HCT116 (cell line): ENCODE data around the gene NOS2.

ENCODE experiments used
- EZH2 ChIP-seq: fragments of 200-600 bp; sonication (generic); IDR thresholded peaks from 2 replicates; pipeline ENCODE4 v1.6.1; 2017; ENCODE audit warnings: antibody characterized with exemption, mixed run types
- EZH2phosphoT487 ChIP-seq: fragments of 200-600 bp; IDR thresholded peaks from 2 replicates; pipeline ENCODE4 v1.6.1; 2018; ENCODE audit warnings: antibody characterized with exemption, borderline replicate concordance
- TCF7L2 ChIP-seq: IDR thresholded peaks from 2 replicates; pipeline ENCODE4 v1.7.0; 2011; ENCODE audit warnings: borderline replicate concordance, inconsistent platforms; ENCODE audit not compliant: insufficient read depth, insufficient read length; ENCODE audit errors: extremely low read depth
- ZNF274 ChIP-seq: fragments of 200-500 bp; sonication (Bioruptor generic); IDR thresholded peaks from 2 replicates; pipeline ENCODE4 v1.6.1; 2014; ENCODE audit warnings: mild to moderate bottlenecking, low read depth, low read length, inconsistent platforms
- TF ChIP-seq, protein P1 (sequence below), 3 experiments: fragments of 200-600 bp in 1 of 3; sonication (generic) in 1 of 3; IDR thresholded peaks in 2 of 3; conservative IDR thresholded peaks in 1 of 3; 2 replicates each; pipeline ENCODE4 v1.5.1; 2012 to 2017; ENCODE audit warnings: low read depth in 2 of 3, low read length in 2 of 3, antibody characterized with exemption in 1 of 3, borderline replicate concordance in 1 of 3, control low read depth in 1 of 3, mild to moderate bottlenecking in 1 of 3, mixed read lengths in 1 of 3, mixed run types in 1 of 3, moderate library complexity in 1 of 3; ENCODE audit not compliant: insufficient read depth in 1 of 3

DNA sequence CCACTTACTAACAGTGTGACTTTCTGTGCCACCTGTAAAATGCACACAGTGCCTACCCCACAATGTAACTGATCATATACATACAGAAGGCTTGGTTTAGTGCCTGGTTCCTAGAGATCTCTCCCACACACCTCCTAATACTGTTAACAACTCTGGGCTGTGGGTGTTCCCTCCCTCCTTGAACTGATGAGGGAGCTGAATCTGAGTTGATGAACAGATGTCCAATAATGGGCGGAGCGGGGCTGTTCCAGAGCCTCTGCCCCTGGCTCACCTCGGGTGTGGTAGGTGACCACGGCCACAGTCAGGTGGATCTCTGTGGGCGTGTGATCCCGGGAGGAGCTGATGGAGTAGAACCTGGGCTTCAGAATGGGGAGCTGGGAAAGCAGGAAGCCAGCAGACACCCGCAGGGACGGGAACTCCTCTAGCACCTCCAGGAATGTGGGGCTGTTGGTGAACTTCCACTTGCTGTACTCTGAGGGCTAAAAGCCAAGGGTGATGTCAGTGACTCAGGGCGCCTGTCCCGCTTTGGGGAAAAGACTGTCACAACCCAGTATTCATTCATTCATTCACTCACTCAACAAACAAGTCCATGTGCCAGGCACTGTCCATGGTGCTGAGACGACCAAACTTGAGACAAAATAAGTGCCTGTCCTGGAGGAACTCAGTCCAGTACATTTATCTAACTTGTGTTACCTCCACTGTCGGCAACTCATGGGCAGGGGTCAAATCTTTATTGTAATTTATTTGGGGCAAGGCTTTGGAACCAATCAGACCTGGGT, 37.6 kb downstream of the NOS2 start:
- TF ChIP-seq TCF7L2 (no peak), EZH2 (no peak), ZNF274 (no peak), EZH2phosphoT487 (no peak)
- TF ChIP-seq, protein P1, sequence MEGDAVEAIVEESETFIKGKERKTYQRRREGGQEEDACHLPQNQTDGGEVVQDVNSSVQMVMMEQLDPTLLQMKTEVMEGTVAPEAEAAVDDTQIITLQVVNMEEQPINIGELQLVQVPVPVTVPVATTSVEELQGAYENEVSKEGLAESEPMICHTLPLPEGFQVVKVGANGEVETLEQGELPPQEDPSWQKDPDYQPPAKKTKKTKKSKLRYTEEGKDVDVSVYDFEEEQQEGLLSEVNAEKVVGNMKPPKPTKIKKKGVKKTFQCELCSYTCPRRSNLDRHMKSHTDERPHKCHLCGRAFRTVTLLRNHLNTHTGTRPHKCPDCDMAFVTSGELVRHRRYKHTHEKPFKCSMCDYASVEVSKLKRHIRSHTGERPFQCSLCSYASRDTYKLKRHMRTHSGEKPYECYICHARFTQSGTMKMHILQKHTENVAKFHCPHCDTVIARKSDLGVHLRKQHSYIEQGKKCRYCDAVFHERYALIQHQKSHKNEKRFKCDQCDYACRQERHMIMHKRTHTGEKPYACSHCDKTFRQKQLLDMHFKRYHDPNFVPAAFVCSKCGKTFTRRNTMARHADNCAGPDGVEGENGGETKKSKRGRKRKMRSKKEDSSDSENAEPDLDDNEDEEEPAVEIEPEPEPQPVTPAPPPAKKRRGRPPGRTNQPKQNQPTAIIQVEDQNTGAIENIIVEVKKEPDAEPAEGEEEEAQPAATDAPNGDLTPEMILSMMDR (IDR thresholded peaks at IDR 0.05 in 2 of 3, conservative IDR thresholded peaks at IDR 0.05 in 1 of 3; ENCODE audit: borderline replicate concordance in 1 of 3, insufficient read depth in 1 of 3, low read depth in 2 of 3, low read length in 2 of 3), result no peak
